Brain microvascular endothelial cell (primary cell): ENCODE data around the gene SNTG2.

Source experiments
- DNase-seq: peaks from one replicate; pipeline ENCODE4 v3.0.0-alpha.2; 2020
- H3K27ac ChIP-seq: fragments of 250-450 bp; sonication (Bioruptor Pico); 2 replicates; pipeline ENCODE4 v1.5.1; 2020; ENCODE audit warnings: mild to moderate bottlenecking, moderate library complexity
- H3K27me3 ChIP-seq: fragments of 250-450 bp; sonication (Bioruptor Pico); replicated peaks from 2 replicates; pipeline ENCODE4 v1.5.1; 2020; ENCODE audit warnings: mild to moderate bottlenecking
- H3K36me3 ChIP-seq: fragments of 250-450 bp; sonication (Bioruptor Pico); replicated peaks from 2 replicates; pipeline ENCODE4 v1.5.1; 2020; ENCODE audit warnings: mild to moderate bottlenecking
- H3K4me3 ChIP-seq: 2 replicates; pipeline ENCODE4 v1.5.1; 2011; ENCODE audit warnings: low read depth, mild to moderate bottlenecking, control low read depth, low read length, moderate library complexity
- in situ Hi-C: cut with HindIII; loops from 2 replicates; pipeline ENCODE4 v1.10.0; 2017; ENCODE audit warnings: low sequenced_read_pairs, low pct_ligation_motif_present
- TF ChIP-seq, protein P1 (sequence below): IDR thresholded peaks from 2 replicates; pipeline ENCODE4 v1.5.1; 2011; ENCODE audit warnings: low read depth, mild to moderate bottlenecking, moderate library complexity, low read length, control low read depth, inconsistent platforms; ENCODE audit errors: missing control alignments

The SNTG2 gene

GRCh38 chr2:1154710-1155594, 204.3 kb downstream of the SNTG2 start:
- Histone ChIP-seq H3K27me3 (no peaks in the 10 kb centered on the region), H3K36me3 (no peaks in the 10 kb centered on the region), H3K27ac (no peak overlapping the region), H3K4me3 (no peak overlapping the region)
- in situ Hi-C loops = no loop called here
- no peak for DNase-seq
- TF ChIP-seq, protein P1, sequence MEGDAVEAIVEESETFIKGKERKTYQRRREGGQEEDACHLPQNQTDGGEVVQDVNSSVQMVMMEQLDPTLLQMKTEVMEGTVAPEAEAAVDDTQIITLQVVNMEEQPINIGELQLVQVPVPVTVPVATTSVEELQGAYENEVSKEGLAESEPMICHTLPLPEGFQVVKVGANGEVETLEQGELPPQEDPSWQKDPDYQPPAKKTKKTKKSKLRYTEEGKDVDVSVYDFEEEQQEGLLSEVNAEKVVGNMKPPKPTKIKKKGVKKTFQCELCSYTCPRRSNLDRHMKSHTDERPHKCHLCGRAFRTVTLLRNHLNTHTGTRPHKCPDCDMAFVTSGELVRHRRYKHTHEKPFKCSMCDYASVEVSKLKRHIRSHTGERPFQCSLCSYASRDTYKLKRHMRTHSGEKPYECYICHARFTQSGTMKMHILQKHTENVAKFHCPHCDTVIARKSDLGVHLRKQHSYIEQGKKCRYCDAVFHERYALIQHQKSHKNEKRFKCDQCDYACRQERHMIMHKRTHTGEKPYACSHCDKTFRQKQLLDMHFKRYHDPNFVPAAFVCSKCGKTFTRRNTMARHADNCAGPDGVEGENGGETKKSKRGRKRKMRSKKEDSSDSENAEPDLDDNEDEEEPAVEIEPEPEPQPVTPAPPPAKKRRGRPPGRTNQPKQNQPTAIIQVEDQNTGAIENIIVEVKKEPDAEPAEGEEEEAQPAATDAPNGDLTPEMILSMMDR = no peak

DNA sequence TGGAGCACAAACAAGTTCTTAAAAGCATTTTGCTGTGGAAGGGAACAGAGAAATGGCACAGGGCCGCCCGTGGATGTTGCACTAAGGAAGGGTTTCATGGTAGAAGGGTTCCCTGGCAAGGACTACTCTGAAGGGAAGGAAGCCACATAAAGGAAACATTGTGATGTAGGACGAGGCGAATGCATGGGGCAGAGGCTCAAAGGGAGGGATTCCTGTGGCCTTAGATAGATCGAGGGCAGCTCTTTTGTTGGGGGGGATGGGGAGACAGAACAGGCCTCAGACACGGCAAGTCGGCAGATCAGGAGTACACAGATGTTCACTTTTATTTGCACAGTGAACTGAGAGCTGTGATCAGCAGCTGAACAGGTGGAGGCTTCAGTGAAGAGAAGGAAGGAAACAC, 205.4 kb downstream of the SNTG2 start:
- H3K4me3 ChIP-seq = no peak overlapping the region
- no peaks in the 10 kb centered on the region for H3K27me3 ChIP-seq
- H3K36me3 ChIP-seq = no peaks in the 10 kb centered on the region
- TF ChIP-seq, protein P1 = no peak
- H3K27ac ChIP-seq = no peak overlapping the region
- DNase-seq = no peak
- in situ Hi-C loops = no loop called here

GRCh38 chr2:1156531-1156930, 205.9 kb downstream of the SNTG2 start:
- Histone ChIP-seq H3K36me3 (no peaks in the 10 kb centered on the region), H3K27me3 (no peaks in the 10 kb centered on the region), H3K27ac (no peak overlapping the region), H3K4me3 (no peak overlapping the region)
- TF ChIP-seq, protein P1 = no peak
- in situ Hi-C loops = no loop called here
- no peak for DNase-seq

- H3K4me3 ChIP-seq = no peak overlapping the region
- no peaks in the 10 kb centered on the region for H3K27me3 ChIP-seq
- no peak for DNase-seq
- in situ Hi-C loops = no loop called here
- no peak overlapping the region for H3K27ac ChIP-seq
- TF ChIP-seq, protein P1 = no peak
- no peaks in the 10 kb centered on the region for H3K36me3 ChIP-seq
Observed at GRCh38 chr2:1157107-1157506, 206.5 kb downstream of the SNTG2 start.

DNA sequence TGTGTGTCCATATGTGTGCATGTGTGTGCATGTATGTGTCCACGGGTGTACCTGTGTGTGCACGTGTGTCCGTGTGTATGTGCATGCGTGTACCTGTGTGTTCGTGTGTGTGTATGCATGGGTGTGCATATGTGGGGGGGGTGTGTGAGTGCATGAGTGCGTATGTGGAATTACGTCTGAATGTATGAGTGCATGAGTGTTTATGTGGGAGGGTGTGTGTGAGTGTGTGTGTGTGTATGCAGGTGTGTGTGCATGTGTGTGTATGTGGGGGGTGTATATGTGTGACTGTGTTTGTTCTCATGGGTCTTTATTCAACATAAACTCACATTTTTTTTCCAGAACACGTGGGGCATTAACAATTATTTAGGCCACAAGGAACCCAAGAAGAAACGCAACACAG, 208.4 kb downstream of the SNTG2 start:
- H3K27ac ChIP-seq = no peak overlapping the region
- TF ChIP-seq, protein P1 = no peak
- no peaks in the 10 kb centered on the region for H3K27me3 ChIP-seq
- no peak for DNase-seq
- in situ Hi-C loops = no loop called here
- H3K36me3 ChIP-seq = no peaks in the 10 kb centered on the region
- no peak overlapping the region for H3K4me3 ChIP-seq
